ENCODE data around the gene SCARB1. TPM values are rescaled to one million over a fixed set of nuclear protein-coding genes. Genes with fewer than 3 reads are reported as not detected.
A peak's percentile ranks its signal among the peaks of the same experiment; 100 is the strongest.

The SCARB1 gene
- total and polyA plus RNA-seq, 2 of the 13 experiments (the other 11 are each of a cell fraction or from before 2014, with no cell fraction given): 63.4 to 160 TPM

GRCh38 chr12:124767066-124767821 lies 96.4 kb downstream of the SCARB1 start (continued):
- 0 out of 2 replicates have a peak, but pooled peaks have one; percentile 55 for TF ChIP-seq ZNF572 (CRISPR knock-in tag; IDR thresholded peaks at IDR 0.05)
- TF ChIP-seq SIN3B (IDR thresholded peaks at IDR 0.05; ENCODE audit: low read length): no peak
- TF ChIP-seq ZXDC (CRISPR knock-in tag; IDR thresholded peaks at IDR 0.05): peak; percentile 49; the same call in 1 of the 2 replicates
- no peak for TF ChIP-seq RARA (CRISPR knock-in tag; IDR thresholded peaks at IDR 0.05)
- TF ChIP-seq ATRX (CRISPR knock-in tag; IDR thresholded peaks at IDR 0.05; ENCODE audit: borderline replicate concordance): no peak
- TF ChIP-seq CSRNP1 (CRISPR knock-in tag; IDR thresholded peaks at IDR 0.05): no peak
- 0 out of 2 replicates have a peak, but pooled peaks have one; percentile 22 for TF ChIP-seq ZNF761 (CRISPR knock-in tag; conservative IDR thresholded peaks at IDR 0.05)
- no peak for TF ChIP-seq ZFP82 (CRISPR knock-in tag; IDR thresholded peaks at IDR 0.05; ENCODE audit: borderline replicate concordance)
- TF ChIP-seq MYNN (CRISPR knock-in tag; IDR thresholded peaks at IDR 0.05; ENCODE audit: low read depth): no peak
- no peak for TF ChIP-seq ZSCAN5A (CRISPR knock-in tag; IDR thresholded peaks at IDR 0.05; ENCODE audit: borderline replicate concordance)
- TF ChIP-seq FOXJ3 (CRISPR knock-in tag; IDR thresholded peaks at IDR 0.05; ENCODE audit: borderline replicate concordance): no peak
- TF ChIP-seq ARID3A (IDR thresholded peaks at IDR 0.05; ENCODE audit: low read depth, low read length): peak; percentile 56; the same call in 1 of the 2 replicates
- no peak for TF ChIP-seq MBNL3 (CRISPR knock-in tag; conservative IDR thresholded peaks at IDR 0.05)
- TF ChIP-seq ZNF781 (CRISPR knock-in tag; IDR thresholded peaks at IDR 0.05; ENCODE audit: borderline replicate concordance, not compliant biosample characterization): no peak
- no peak for TF ChIP-seq POLR2AphosphoS2 (IDR thresholded peaks at IDR 0.05; ENCODE audit: low read depth, low read length)
- TF ChIP-seq ZBTB37 (CRISPR knock-in tag; IDR thresholded peaks at IDR 0.05): no peak
- no peak for TF ChIP-seq ZKSCAN1 (IDR thresholded peaks at IDR 0.05; ENCODE audit: low read length)
- no peak for TF ChIP-seq ZNF431 (CRISPR knock-in tag; IDR thresholded peaks at IDR 0.05; ENCODE audit: borderline replicate concordance, low read depth)
- no peak for TF ChIP-seq ZNF652 (CRISPR knock-in tag; IDR thresholded peaks at IDR 0.05; ENCODE audit: borderline replicate concordance, low read depth)
